Measurements from ENCODE around the gene SNAI1. TPM values are rescaled to one million over a fixed set of nuclear protein-coding genes. Genes with fewer than 3 reads are reported as not detected.
"Not testable (repeated sequence)": the region's sequence is repeated elsewhere in the genome, so short reads cannot be mapped to it uniquely, and the experiment has no call there.

Gene SNAI1
- total RNA-seq, 1 donor from 2014 or later: not detected

- Histone ChIP-seq H3K36me3 (ENCODE audit: control insufficient read depth, insufficient read depth, low read length) (no peaks in the 10 kb centered on the region), H3K4me3 (ENCODE audit: low read depth, low read length) (no peak overlapping the region), H3K27me3 (ENCODE audit: control insufficient read depth, insufficient read depth, low read length) (peaks cover 10% of the 10 kb centered on the region)
- no peak for TF ChIP-seq CTCF (IDR thresholded peaks at IDR 0.05; ENCODE audit: insufficient read depth, low read length, severe bottlenecking)
- FAIRE-seq (no peak), DNase-seq (ENCODE audit: low read depth) (no peak)
These were observed 27.0 kb downstream of the SNAI1 start for GRCh38 chr20:50009521-50010454.

- not testable (repeated sequence) for H3K27me3 ChIP-seq (ENCODE audit: control insufficient read depth, insufficient read depth, low read length); FAIRE-seq; DNase-seq (ENCODE audit: low read depth); H3K36me3 ChIP-seq (ENCODE audit: control insufficient read depth, insufficient read depth, low read length); H3K4me3 ChIP-seq (ENCODE audit: low read depth, low read length)
These were observed 28.8 kb downstream of the SNAI1 start for GRCh38 chr20:50011597-50011996.

- no peak for DNase-seq (ENCODE audit: low read depth)
- Histone ChIP-seq H3K4me3 (ENCODE audit: low read depth, low read length) (no peak overlapping the region), H3K36me3 (ENCODE audit: control insufficient read depth, insufficient read depth, low read length) (no peaks in the 10 kb centered on the region), H3K27me3 (ENCODE audit: control insufficient read depth, insufficient read depth, low read length) (peaks cover 10% of the 10 kb centered on the region)
- TF ChIP-seq CTCF (IDR thresholded peaks at IDR 0.05; ENCODE audit: insufficient read depth, low read length, severe bottlenecking): no peak
- FAIRE-seq: no peak
These were observed 29.8 kb downstream of the SNAI1 start for GRCh38 chr20:50012282-50013263.

GRCh38 chr20:50013976-50014375, 31.2 kb downstream of the SNAI1 start:
- FAIRE-seq (no peak), DNase-seq (ENCODE audit: low read depth) (no peak)
- TF ChIP-seq CTCF (IDR thresholded peaks at IDR 0.05; ENCODE audit: insufficient read depth, low read length, severe bottlenecking): no peak
- Histone ChIP-seq H3K27me3 (ENCODE audit: control insufficient read depth, insufficient read depth, low read length) (peaks cover 10% of the 10 kb centered on the region), H3K4me3 (ENCODE audit: low read depth, low read length) (no peak overlapping the region), H3K36me3 (ENCODE audit: control insufficient read depth, insufficient read depth, low read length) (no peaks in the 10 kb centered on the region)

GRCh38 chr20:50014570-50015562, 32.1 kb downstream of the SNAI1 start:
- no peak overlapping the region for H3K4me3 ChIP-seq (ENCODE audit: low read depth, low read length)
- FAIRE-seq: no peak
- no peak for TF ChIP-seq CTCF (IDR thresholded peaks at IDR 0.05; ENCODE audit: insufficient read depth, low read length, severe bottlenecking)
- peaks cover 8% of the 10 kb centered on the region for H3K27me3 ChIP-seq (ENCODE audit: control insufficient read depth, insufficient read depth, low read length)
- DNase-seq (ENCODE audit: low read depth): no peak
- no peaks in the 10 kb centered on the region for H3K36me3 ChIP-seq (ENCODE audit: control insufficient read depth, insufficient read depth, low read length)
